ENCODE results near the gene PVR.

DNA sequence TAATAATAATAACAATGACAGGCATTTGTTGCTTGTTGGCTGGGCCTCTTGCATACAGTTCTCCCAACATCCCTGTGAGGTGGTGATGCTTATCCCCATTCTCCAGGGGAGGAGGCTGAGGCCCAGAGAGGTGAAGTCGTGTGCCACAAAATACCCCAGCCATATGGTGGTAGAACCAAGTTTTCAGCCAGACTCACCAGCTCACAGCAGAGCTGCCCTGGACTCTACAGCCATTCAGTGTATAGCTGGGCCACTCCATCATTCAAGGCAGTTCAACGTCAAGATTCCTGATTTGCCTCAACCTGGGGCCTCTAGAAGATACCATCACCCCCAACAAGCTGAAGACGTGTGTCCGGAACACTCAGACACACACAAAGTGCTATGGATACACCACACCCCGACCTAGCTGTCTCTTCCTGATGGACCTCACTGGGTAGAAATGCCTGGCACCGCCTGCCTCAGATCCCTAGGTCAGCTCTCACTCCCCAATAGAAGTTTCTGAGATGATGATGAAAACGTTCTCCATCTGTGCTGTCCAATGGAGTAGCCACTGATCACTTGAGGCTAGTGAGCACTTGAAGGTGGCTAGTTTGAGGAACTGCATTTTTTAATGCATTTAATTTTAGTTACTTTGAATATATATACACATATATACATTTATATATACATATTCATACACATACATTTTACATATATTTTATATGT is 23.3 kb downstream of the PVR start:
- TF ChIP-seq BHLHE40 (IDR thresholded peaks at IDR 0.05; ENCODE audit: borderline replicate concordance) (no peak), CTBP1 (IDR thresholded peaks at IDR 0.05; ENCODE audit: borderline replicate concordance) (no peak), ZNF384 (IDR thresholded peaks at IDR 0.05) (no peak), SP1 (IDR thresholded peaks at IDR 0.05) (no peak), ELF4 (IDR thresholded peaks at IDR 0.05) (no peak), FOXM1 (IDR thresholded peaks at IDR 0.05; ENCODE audit: borderline replicate concordance) (no peak), TARDBP (IDR thresholded peaks at IDR 0.05) (no peak), FOXA1 (IDR thresholded peaks at IDR 0.05) (no peak), SUZ12 (IDR thresholded peaks at IDR 0.05) (no peak), L3MBTL2 (conservative IDR thresholded peaks at IDR 0.05) (no peak), LEF1 (IDR thresholded peaks at IDR 0.05; ENCODE audit: borderline replicate concordance) (no peak), FOXK2 (IDR thresholded peaks at IDR 0.05) (no peak), NFRKB (IDR thresholded peaks at IDR 0.05) (no peak)
- TF ChIP-seq, protein P1, sequence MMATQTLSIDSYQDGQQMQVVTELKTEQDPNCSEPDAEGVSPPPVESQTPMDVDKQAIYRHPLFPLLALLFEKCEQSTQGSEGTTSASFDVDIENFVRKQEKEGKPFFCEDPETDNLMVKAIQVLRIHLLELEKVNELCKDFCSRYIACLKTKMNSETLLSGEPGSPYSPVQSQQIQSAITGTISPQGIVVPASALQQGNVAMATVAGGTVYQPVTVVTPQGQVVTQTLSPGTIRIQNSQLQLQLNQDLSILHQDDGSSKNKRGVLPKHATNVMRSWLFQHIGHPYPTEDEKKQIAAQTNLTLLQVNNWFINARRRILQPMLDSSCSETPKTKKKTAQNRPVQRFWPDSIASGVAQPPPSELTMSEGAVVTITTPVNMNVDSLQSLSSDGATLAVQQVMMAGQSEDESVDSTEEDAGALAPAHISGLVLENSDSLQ (IDR thresholded peaks at IDR 0.05), result no peak
